GM19351 (cell line): ENCODE results near the gene PITPNM3.
"Not testable (repeated sequence)": the region's sequence is repeated elsewhere in the genome, so short reads cannot be mapped to it uniquely, and the experiment has no call there.

Source experiments
- ATAC-seq: cut with Tn5 transposase; IDR thresholded peaks from one replicate; pipeline ENCODE4 v1.9.1; 2021; ENCODE audit warnings: mild to moderate bottlenecking, moderate library complexity; ENCODE audit not compliant: unreplicated experiment

PITPNM3 gene

DNA sequence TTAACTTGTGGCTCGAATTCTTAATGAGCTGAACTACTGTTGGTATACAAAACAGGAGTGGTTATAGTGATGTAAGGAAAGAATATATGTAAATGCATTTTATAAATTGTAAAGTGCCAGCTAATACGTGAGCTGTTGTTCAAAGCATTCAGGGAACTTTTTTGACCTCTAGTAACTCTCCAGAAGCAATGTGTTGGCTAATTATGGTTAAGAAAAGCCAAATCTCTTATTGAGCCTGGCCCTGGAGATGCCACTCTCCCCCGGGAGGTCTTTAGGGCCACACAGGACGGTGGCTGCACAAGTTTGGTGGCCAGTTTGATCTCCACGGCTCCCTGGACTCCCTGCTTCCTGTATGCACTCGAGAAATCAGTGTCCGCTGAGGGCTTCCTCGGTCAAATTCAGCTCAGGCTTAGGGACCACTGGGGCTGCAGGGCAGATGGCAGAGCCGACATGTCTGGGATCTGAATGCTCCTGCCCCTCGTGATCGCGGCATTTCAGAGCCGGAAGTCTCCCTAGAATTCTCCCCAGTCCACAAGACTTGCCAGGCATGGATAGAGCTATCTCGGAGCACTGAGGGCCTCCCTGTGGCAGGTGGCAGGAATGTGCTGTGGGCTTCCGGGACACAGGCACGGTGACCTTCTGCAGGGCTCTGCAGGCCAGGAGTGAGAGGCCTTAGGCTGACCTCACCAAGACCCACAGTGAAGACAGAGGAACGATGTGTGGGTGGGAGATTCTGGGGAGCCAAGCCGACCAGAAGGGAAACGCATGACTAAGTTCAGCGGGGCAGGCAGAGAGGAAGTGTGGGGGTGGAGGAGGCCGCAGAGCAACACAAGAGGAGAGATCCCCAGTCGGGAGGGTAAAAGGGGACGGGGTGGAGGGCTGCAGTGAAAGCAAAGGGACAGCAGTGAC is 18.6 kb upstream of the PITPNM3 start:
- ATAC-seq: peak; percentile 64

DNA sequence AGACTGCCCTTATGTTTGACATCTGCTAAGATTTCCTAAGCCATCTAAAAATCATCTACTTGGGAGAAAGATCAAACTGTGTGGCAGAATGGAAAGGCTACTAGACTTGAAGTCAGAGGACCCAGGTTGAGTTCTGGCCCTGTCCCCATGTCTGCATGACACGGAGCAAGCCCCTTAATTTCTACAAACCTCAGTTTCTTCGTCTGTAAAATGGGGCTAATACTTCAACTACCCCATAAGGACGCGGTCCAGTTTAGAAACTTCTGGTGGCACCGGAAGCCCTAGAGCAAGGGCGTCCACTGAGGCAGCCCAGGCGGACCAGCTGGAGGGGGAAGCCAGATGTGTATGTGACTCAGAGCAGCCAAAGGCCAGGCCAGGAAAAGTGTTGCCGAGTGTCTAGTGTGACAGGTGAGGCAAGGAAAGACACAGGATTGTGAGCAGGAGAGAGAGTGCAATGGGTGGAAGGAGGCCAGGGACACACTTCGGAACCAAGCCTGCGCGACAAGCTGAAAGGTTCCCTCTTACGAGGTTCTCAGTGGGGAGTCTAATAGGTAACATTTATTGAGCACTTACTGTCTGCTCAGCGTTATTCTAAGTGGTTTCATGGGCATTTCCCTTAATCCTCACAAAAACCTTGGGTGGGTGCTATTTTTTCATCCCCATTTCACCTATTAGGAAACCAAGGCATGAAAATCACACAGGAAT is 17.8 kb upstream of the PITPNM3 start:
- no peak for ATAC-seq

- not testable (repeated sequence) for ATAC-seq
Observed at GRCh38 chr17:6573495-6573894, 17.1 kb upstream of the PITPNM3 start.

- no peak for ATAC-seq
Observed at GRCh38 chr17:6572972-6573370, 16.6 kb upstream of the PITPNM3 start.

GRCh38 chr17:6571452-6571781 is 15.1 kb upstream of the PITPNM3 start:
- no peak for ATAC-seq

DNA sequence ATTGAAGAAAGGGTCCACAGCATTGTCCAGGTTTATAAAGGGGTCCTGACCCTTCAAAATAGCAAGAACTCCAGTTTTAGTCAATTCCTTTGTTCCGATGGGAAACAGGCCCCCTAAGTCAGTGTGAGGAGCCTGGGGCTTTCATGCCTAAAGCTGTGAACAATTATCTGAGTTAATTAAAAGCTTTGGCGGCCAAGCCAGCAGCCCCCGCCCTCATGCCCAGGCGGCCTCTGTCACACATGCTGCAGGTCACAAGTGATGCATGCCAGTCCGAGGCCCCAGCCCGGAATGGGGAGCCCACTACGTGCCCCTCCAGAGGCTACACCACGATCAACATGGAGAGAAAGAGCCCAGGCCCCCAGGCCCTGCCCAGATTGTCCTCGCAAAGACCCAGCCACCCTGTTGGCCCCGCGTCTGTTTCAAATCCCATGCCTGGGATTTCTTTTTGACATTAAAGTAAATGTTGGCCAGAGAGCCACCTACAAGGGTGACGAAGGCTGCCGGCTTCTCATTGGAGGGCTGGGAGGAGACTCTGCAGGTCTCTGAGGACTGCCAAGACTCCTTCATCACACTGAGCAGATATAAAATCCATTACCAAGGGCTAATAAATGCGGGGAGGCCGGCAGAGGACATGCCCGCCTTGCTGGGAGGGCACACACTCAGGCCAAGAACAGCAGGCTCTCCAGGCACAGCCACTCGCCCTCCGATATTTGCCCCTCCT is 14.5 kb upstream of the PITPNM3 start:
- ATAC-seq: no peak

DNA sequence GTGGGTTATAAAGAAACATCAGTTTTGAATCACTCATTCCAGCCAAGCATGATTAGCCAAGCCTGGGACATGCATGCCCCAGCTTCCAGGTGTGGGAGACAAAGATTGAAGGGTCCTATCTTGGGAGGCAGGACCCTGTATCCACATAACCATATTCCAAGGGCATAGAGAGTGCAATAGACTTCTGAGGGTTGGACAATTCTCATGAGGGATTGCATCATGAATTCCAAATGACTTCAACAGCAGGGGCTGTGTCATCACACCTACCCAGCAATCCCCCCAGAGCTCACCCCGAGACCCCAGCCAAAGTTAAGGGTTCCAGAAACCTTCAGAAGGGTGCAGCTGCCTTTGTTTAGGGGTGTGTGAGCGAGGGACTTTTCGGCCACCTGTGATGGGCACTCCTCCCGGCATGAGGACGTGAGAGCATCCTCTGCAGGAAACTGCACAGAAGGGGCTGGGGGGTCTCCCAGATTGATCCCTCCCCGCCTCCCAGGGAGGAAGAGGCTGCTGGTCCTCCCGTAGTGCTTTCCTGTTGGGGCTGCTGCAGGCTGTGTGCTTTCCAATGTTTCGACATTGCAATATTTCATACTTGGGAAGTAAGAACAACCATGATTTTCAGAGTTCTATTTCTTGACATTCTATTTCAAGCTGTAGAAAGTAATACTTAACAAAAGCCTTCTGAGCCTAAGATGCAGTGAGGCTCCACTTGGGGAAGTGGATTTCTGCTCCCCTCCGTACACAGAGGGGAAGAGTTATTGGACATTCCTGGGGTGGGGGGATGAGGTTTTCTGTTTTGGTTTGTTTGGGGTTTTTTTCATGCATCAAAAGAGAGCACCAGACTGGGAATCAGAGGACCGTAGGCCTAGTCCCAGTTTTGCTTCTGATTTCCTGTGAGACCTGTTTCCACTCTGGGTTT is 13.3 kb upstream of the PITPNM3 start:
- no peak for ATAC-seq

GRCh38 chr17:6568184-6568758 is 11.9 kb upstream of the PITPNM3 start:
- ATAC-seq: no peak

GRCh38 chr17:6567528-6568183 is 11.3 kb upstream of the PITPNM3 start:
- no peak for ATAC-seq

GRCh38 chr17:6561446-6561845 is 5.1 kb upstream of the PITPNM3 start:
- no peak for ATAC-seq

DNA sequence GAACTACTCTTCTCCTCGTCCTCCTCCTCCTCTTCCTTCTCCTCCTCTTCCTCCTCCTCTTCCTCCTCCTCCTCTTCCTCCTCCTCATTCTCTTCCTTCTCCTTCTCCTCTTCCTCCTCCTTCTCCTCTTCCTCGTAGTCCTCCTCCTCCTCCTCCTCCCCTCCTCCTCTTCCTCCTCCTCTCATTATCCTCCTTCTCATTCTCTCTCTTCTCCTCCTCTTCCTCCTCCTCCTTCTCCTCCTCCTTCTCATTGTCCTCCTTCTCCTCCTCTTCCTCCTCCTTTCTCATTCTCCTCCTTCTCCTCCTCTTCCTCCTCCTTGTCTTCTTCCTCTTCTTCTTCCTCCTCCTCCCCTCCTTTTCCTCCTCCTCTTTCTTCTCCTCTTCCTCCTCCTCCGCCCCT is 4.1 kb upstream of the PITPNM3 start:
- no peak for ATAC-seq

GRCh38 chr17:6559753-6560215 is 3.4 kb upstream of the PITPNM3 start:
- no peak for ATAC-seq

- ATAC-seq: no peak
Observed at GRCh38 chr17:6558932-6559752, 2.8 kb upstream of the PITPNM3 start.

- ATAC-seq: no peak
Observed at GRCh38 chr17:6558276-6558675, 1.9 kb upstream of the PITPNM3 start.

DNA sequence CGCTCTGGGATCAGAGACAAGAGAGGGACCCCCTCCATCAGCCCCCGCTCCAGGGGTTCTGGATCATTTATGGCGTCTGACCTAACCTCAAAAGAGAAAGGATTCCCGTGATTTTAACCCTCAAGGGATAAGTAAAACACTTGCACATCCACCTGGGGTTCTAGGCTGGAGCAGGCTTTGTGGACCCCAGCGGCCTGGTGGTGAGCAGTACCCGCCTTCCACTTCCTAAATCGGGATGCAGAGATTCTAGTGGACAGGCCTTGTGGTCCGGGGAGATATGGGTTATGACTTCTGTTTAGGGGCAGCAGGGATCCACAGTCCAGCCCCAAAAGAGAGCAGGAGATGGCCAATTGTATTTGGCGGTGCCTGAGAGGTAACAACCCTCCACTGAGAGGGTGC is 684 bp upstream of the PITPNM3 start:
- no peak for ATAC-seq

- ATAC-seq: no peak
Observed at GRCh38 chr17:6555331-6556120, 829 bp downstream of the PITPNM3 start.

GRCh38 chr17:6554871-6555330 is 1.5 kb downstream of the PITPNM3 start:
- ATAC-seq: no peak

DNA sequence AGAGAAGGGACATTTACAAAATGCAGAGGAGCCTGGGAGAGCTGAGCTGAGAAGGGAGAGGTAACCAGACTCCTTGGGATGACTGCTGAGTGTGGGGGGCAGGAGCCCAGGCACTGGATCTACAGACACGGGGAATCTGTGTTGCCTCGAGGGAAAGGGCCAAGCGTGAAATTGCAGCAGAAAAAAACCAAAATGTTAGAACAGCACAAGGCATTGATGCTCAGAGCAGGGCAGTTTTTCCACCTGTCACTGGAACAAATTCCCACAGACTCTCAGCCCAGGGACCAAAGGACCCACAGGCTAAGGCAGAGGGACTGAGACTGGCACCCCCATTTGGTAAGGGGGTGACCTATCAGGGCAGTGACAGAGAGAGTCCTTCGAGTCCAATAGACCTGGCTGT is 2.0 kb downstream of the PITPNM3 start:
- no peak for ATAC-seq
